DND-41 (cell line): ENCODE measurements around the gene CLCA2.
"Not testable (repeated sequence)": the region's sequence is repeated elsewhere in the genome, so short reads cannot be mapped to it uniquely, and the experiment has no call there.

Experiments
- CTCF ChIP-seq: IDR thresholded peaks from 2 replicates; pipeline ENCODE4 v1.5.1; 2012; ENCODE audit warnings: borderline replicate concordance, low read length, moderate library complexity, mild to moderate bottlenecking; ENCODE audit not compliant: poor library complexity, severe bottlenecking; ENCODE audit errors: extremely low read depth
- EZH2 ChIP-seq: IDR thresholded peaks from 3 replicates; pipeline ENCODE4 v1.6.1; 2012; ENCODE audit warnings: borderline replicate concordance, low read depth, mild to moderate bottlenecking, moderate library complexity, low read length, inconsistent platforms; ENCODE audit not compliant: severe bottlenecking

DNA sequence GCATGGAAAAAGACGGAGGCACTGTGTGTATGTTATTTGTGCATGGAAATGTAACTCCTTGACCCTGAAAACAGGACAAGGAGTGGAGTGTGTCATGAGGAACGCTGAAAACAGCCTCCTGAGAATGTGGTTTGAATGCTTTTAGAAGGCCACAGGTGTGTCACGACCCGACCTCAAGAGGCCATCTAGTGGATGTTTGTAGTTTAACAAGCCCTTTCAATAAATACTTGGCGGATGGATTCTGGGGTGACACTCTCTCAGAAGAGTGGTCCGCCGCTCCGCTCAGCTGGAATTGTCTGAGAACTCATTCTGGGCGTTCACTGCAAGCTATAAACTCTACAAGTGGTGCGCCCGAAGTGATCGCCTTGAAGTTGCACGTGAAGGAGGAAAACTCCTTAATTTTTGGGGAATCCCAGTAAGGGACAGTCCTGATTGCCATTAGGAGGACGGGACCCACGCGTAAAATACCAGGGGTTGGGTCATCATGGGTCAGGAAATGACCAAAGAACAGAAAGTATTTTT is 78.2 kb downstream of the CLCA2 start:
- peak; percentile 65 for TF ChIP-seq CTCF
- not testable (repeated sequence) for TF ChIP-seq EZH2
